NCI-H2171 treated with DMSO at 0.1 percent for 48 hours (cell line): Measurements from ENCODE around the gene TDRD12.

Source experiments
- DNase-seq: peaks from one replicate; lab custom pipeline; 2025; lab: John Stamatoyannopoulos, UW

TDRD12 gene

DNA sequence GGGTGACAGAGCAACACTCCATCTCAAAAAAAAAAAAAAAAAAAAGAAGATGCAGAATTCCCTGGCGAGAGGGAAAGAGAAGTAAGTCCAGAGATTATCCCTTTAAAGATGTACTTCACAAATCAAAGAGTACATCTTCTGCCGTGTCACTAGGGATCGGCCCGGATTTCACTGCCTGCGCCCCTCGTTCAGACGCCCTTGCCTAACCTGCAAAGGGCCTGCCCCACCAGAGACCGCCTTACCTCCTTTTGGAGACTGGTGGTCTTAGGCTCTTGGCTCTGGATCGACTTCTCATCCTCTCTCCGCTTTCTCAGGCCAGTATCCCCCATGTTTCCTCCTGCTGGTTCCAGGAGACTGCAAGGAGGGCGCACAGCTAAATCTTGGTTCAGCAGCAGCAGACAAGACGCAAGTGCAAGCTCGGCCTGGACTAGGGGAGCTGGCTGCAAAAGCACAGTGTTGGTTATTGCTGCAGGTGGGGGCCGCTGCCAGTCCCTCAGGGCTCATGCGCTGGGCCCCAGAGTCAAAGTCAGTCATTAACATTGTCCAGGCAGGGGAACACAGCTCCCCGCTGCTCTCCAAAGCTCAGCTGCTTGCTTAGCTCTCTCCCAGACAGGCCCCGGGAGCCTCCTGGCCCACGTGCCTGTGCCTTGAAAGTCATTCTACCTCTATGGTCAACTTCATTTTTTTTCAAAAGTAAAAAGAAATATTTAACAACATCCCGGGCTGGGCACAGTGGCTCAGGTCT is 148.8 kb downstream of the TDRD12 start:
- DNase-seq, result no peak

DNA sequence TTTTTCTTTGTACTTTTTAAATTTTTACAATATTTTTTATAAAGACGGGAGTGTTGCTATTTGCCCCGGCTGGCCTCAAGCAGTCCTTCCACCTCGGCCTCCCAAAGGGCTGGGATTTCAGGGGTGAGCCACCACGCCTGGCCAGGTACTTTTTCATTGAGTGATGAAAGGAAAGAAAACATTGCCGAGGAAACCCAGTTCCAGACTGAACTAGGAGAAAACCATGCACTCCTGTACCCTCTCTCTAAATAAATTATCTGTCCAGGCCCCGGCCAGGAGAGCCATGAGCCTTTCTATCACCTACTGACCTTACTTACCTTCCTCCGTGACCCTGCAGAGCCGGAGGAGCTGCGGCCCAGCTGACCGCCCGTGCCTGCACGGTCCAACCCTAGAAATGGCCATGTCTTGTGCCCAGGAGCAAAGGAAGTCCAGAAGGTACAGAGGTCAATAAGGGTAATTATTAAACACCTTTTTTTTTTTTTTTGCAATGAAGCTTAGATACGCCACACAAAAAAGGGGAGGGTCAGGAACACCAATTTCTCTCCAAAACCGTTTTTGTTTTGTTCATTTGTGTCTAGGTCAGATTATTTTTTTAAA is 149.9 kb downstream of the TDRD12 start, which contains the start of gene SLC7A9:
SLC7A9 (minus strand) TSS at position 399 of the 597 bp plus-strand sequence. CDS start 1,233 bp downstream, outside the sequence.
- DNase-seq, result no peak

DNA sequence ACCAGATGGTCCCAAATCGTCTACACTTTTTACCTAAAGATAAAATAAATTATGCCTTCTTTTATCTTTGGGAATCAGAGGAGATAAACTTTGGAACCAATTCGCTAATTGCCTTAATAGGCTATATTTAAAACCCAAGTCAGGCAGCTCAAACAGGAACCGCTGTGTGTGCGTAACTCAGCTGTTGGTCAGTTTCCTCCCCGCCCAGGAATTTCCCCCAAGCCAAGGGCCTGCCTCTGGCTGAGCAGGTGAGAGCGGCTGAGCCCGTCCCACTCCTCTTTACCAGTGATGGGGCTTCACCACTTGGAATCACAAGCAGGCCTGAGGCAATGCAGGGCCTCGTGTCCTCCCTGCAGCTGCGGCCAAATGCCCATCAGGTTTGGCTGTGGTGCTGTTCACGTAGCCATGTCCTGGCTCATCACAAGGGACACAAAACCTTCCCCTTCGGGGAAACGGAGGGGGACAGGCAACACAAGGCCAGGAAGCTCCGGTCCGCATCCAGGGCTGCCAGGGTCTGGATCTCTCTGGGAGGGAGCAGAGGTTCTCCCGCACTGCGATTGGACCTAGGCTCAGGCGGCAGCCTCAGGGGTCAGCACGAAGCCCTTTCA is 150.5 kb downstream of the TDRD12 start:
- DNase-seq, result no peak

DNA sequence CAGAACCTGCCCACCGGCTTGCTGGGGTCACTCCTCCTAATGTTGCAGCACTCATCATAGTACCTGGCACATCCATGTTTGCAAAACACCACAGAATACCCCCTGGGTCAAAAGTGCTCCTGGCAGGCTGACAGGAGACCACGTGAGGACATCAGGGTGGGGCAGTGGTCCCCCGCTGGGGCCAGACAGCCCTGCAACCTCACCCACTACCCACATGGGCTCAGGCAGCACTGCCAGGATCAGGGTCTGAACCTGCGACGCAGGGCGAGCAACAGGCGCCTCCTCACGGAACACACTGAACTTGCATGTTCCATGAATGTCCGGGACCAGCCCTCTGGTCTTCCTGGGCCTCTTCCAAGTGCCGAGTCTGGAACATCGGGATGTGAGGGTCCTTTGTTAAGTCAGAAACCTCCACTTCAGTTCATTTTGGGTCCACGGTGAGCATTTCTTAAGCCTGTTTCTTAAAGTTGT is 151.4 kb downstream of the TDRD12 start:
- no peak for DNase-seq

DNA sequence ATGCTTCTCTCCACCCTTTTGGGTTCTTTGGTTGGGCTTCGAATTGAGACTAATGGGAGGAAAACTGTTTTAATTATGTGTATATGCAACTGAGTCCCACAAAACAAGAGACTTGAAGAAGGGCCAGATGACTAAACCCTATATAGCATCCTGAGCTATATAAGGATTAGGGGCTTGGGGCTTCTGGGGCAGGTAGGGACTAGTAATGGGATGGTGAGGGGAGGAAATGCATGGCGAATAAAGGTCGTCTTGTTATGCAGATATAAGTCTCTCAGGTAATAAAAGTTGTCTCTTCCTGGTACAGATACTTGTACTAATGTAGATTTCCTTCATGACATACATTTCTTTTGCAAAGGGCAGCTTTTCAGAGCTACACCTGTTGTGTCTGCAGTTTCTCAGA is 152.8 kb downstream of the TDRD12 start:
- no peak for DNase-seq

DNA sequence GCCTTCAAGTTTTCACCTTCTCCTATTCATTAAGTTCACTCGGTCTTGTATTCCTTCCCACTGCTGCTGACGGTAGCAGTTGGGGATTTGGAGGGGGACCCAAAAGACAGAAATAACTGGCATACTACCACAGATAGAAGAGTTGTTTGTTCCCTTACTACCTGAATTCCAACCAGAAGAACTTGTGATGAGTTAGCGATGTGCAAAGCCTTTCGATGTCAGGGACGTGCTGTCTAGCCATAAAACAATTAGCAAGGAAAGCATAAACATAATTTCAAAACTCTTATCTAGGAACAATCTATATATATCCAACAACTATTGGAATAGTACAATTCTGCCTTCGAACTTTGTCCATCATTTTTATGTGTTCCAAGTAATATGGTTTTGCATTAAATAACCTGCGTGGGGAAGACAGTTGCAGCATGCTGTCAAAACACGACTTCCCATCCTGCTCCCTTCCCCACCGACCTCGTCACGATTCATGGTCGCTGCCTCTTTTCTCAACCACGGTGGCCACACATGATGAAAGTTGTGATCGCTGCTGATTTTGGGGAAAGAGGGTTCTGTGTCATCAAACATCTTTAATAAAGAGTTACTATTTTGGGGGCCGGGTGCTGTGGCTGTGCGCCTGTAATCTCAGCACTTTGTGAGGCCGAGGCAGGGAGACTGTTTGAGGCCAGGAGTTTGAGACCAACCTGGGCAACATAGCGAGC is 153.8 kb downstream of the TDRD12 start:
- DNase-seq, result no peak

DNA sequence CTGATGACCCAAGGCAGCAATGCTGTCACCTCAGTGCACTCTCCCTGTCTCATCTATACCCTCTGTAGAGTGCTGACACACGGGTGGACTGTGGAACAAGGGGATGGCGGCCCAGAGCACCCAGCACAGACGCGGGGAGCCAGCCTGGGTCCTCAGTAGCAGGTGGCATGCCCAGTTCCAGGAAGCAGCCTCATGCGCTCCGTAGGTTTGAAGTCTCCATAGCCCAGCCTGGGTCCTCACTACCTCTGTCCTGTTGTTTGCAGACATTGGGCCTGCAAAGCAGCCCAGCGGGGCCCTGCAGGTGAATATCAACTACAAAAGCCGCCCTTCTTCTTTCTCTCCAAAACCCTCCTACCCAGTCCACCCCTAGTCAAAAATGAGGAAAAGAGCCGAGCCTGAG is 155.0 kb downstream of the TDRD12 start:
- DNase-seq, result no peak

DNA sequence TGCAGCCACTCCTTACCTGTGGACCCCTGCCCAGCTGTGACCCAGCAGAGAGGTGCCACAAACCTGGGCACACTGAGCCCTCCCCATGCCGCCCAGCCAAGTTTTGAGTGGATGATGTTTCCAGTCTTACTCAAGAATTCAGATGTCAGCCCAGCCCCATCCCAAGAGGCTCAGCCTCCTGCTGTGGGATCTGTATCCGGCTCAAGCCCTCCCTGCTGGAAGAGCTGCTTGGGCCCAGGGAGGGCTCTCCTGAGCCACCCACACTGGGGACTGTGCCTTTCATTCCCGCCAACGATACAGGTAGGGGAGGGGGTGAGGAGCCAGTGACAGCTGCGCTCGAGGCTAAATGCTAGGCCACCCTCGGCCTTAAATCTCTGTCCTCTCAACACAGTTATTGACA is 155.9 kb downstream of the TDRD12 start:
- no peak for DNase-seq

DNA sequence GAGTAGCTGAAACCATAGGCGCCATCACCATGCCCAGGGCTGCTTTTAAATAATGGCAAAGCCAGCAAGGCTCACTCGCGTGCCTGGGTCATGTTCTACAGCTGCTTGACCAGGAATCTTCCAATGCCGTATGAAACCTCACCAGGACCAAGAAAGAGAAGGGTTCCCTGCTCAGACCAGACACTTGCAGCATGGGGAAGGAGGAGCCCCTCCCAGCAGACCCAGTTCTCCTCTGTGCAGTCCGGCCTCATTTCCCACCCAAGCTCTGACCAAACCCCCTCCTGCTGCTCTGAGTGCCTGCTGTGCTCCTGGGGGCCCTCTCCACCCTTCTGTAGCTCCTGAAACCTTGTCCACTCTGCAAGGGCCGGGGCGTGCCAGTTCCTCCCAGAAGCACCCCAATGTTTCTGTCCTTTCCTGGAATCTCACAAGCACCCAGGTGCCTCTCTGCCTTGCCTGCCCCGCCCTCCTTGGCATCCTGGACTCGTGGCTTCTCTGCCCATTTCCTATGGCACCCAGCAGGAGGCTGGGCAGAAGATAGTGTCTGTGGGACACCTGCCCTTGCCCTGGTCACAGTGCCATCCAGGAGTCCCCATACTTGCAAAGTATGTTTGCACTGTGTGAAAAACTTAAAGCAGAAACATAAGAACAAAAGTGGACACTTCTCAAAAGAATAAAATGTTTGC is 156.8 kb downstream of the TDRD12 start:
- DNase-seq, result no peak

DNA sequence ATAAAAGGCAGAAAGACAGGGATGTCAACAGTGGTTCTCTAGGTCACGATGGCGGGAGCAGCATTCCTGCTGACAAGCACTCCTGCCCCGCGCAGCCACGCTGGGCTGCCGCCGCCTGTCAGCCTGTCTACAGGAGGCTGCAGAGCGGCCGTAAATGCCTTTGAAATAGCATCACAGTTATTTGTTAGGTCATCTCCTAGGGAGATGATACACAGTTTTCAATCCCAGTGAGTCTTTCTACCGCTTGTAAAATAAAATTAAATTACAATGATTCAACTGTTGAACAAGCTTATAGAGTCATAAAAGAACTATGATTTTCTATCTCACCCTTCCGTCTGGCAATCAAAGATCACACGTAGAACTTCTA is 157.3 kb downstream of the TDRD12 start:
- no peak for DNase-seq
